ENCODE results near the gene SLC25A22. TPM values are rescaled to one million over a fixed set of nuclear protein-coding genes. Genes with fewer than 3 reads are reported as not detected.

The SLC25A22 gene
- total RNA-seq, 1 experiment from 2014 or later = 31.8 TPM

GRCh38 chr11:771617-772204 is 26.4 kb downstream of the SLC25A22 start:
- Histone ChIP-seq H3K4me3 (ENCODE audit: low read depth, low read length) (no peak overlapping the region), H3K4me1 (peaks cover 8% of the 10 kb centered on the region), H3K27me3 (replicated peaks; ENCODE audit: control insufficient read depth, insufficient read depth, low read length) (no peaks in the 10 kb centered on the region), H3K9me3 (no peaks in the 10 kb centered on the region), H3K36me3 (ENCODE audit: control insufficient read depth, insufficient read depth, low read length) (peaks cover 4% of the 10 kb centered on the region)
- TF ChIP-seq CTCF (IDR thresholded peaks at IDR 0.05; ENCODE audit: insufficient read depth in 1 of 2, low read depth in 1 of 2, low read length in 1 of 2, severe bottlenecking in 1 of 2, unreplicated experiment in 1 of 2) = no peak
- Mint-ChIP-seq H3K4me1 (ENCODE audit: low read depth, unreplicated experiment) (no peaks in the 10 kb centered on the region), H3K4me3 (ENCODE audit: unreplicated experiment) (no peak overlapping the region), H3K36me3 (ENCODE audit: insufficient read depth, unreplicated experiment) (peaks cover 58% of the 10 kb centered on the region), H3K27me3 (ENCODE audit: insufficient read depth, unreplicated experiment) (no peaks in the 10 kb centered on the region), H3K9me3 (ENCODE audit: unreplicated experiment) (no peaks in the 10 kb centered on the region), H3K27ac (ENCODE audit: unreplicated experiment) (no peak overlapping the region)
- intact Hi-C loops (cut with micrococcal nuclease; ENCODE audit: unreplicated experiment) = no loop called here
- POLR2A ChIA-PET = no interaction called here
- peak in 1 of 2 experiments; percentile 32 for DNase-seq
- CTCF ChIA-PET = no interaction called here
- BruUV-seq (replicated peaks) = no TSS peak

GRCh38 chr11:770642-771616 is 27.2 kb downstream of the SLC25A22 start:
- Mint-ChIP-seq H3K36me3 (ENCODE audit: insufficient read depth, unreplicated experiment) (peaks cover 58% of the 10 kb centered on the region), H3K9me3 (ENCODE audit: unreplicated experiment) (no peaks in the 10 kb centered on the region), H3K27ac (ENCODE audit: unreplicated experiment) (no peak overlapping the region), H3K4me1 (ENCODE audit: low read depth, unreplicated experiment) (no peaks in the 10 kb centered on the region), H3K4me3 (ENCODE audit: unreplicated experiment) (no peak overlapping the region), H3K27me3 (ENCODE audit: insufficient read depth, unreplicated experiment) (no peaks in the 10 kb centered on the region)
- CTCF ChIA-PET = no interaction called here
- Histone ChIP-seq H3K9me3 (no peaks in the 10 kb centered on the region), H3K4me1 (peaks cover 5% of the 10 kb centered on the region), H3K27me3 (replicated peaks; ENCODE audit: control insufficient read depth, insufficient read depth, low read length) (no peaks in the 10 kb centered on the region), H3K4me3 (ENCODE audit: low read depth, low read length) (no peak overlapping the region), H3K36me3 (ENCODE audit: control insufficient read depth, insufficient read depth, low read length) (peaks cover 4% of the 10 kb centered on the region)
- intact Hi-C loops (cut with micrococcal nuclease; ENCODE audit: unreplicated experiment) = no loop called here
- no peak for TF ChIP-seq CTCF (IDR thresholded peaks at IDR 0.05; ENCODE audit: insufficient read depth in 1 of 2, low read depth in 1 of 2, low read length in 1 of 2, severe bottlenecking in 1 of 2, unreplicated experiment in 1 of 2)
- POLR2A ChIA-PET = no interaction called here
- DNase-seq = peak in 1 of 2 experiments; percentile 31
- no TSS peak for BruUV-seq (replicated peaks)

- Histone ChIP-seq H3K27me3 (replicated peaks; ENCODE audit: control insufficient read depth, insufficient read depth, low read length) (no peaks in the 10 kb centered on the region), H3K4me3 (ENCODE audit: low read depth, low read length) (no peak overlapping the region), H3K4me1 (no peaks in the 10 kb centered on the region), H3K36me3 (ENCODE audit: control insufficient read depth, insufficient read depth, low read length) (peaks cover 5% of the 10 kb centered on the region), H3K9me3 (no peaks in the 10 kb centered on the region)
- TSS peak; percentile 11 for BruUV-seq (replicated peaks)
- DNase-seq = no peak
- intact Hi-C loops (cut with micrococcal nuclease; ENCODE audit: unreplicated experiment) = no loop called here
- no peaks in the 10 kb centered on the region for H3K4me1 Mint-ChIP-seq (ENCODE audit: low read depth, unreplicated experiment)
- ChIA-PET POLR2A (no interaction called here), CTCF (interaction anchor here (0.6 kb wide), 1 partner anchor 100 kb away, joined by 3 read pairs; no protein-coding TSS in a partner anchor)
- no peak overlapping the region for H3K4me3 Mint-ChIP-seq (ENCODE audit: unreplicated experiment)
- no peak for TF ChIP-seq CTCF (IDR thresholded peaks at IDR 0.05; ENCODE audit: insufficient read depth in 1 of 2, low read depth in 1 of 2, low read length in 1 of 2, severe bottlenecking in 1 of 2, unreplicated experiment in 1 of 2)
- no peaks in the 10 kb centered on the region for H3K27me3 Mint-ChIP-seq (ENCODE audit: insufficient read depth, unreplicated experiment)
- H3K9me3 Mint-ChIP-seq (ENCODE audit: unreplicated experiment) = no peaks in the 10 kb centered on the region
- no peak overlapping the region for H3K27ac Mint-ChIP-seq (ENCODE audit: unreplicated experiment)
- H3K36me3 Mint-ChIP-seq (ENCODE audit: insufficient read depth, unreplicated experiment) = peaks cover 67% of the 10 kb centered on the region
These were observed 28.0 kb downstream of the SLC25A22 start for GRCh38 chr11:769887-770641.
